ENCODE results near the gene WFDC8.

GRCh38 chr20:45510242-45510862 is 68.7 kb downstream of the WFDC8 start:
- TF ChIP-seq POLR2A (IDR thresholded peaks at IDR 0.05) = no peak
- TF ChIP-seq, protein P1, sequence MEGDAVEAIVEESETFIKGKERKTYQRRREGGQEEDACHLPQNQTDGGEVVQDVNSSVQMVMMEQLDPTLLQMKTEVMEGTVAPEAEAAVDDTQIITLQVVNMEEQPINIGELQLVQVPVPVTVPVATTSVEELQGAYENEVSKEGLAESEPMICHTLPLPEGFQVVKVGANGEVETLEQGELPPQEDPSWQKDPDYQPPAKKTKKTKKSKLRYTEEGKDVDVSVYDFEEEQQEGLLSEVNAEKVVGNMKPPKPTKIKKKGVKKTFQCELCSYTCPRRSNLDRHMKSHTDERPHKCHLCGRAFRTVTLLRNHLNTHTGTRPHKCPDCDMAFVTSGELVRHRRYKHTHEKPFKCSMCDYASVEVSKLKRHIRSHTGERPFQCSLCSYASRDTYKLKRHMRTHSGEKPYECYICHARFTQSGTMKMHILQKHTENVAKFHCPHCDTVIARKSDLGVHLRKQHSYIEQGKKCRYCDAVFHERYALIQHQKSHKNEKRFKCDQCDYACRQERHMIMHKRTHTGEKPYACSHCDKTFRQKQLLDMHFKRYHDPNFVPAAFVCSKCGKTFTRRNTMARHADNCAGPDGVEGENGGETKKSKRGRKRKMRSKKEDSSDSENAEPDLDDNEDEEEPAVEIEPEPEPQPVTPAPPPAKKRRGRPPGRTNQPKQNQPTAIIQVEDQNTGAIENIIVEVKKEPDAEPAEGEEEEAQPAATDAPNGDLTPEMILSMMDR (IDR thresholded peaks at IDR 0.05) = no peak
